Neural progenitor cell (in vitro differentiated cells): ENCODE measurements around the gene EMC6. TPM values are rescaled to one million over a fixed set of nuclear protein-coding genes. Genes with fewer than 3 reads are reported as not detected.

Source experiments
- DNase-seq: peaks from one replicate; pipeline ENCODE4 v3.0.0-alpha.2; 2016; ENCODE audit warnings: low spot score
- H2AFZ ChIP-seq: fragments of 200-600 bp; sonication (generic); replicated peaks from 2 replicates; pipeline ENCODE4 v1.6.1; 2016; ENCODE audit warnings: antibody characterized with exemption
- H3F3A ChIP-seq: fragments of 200-600 bp; sonication (generic); 2 replicates; pipeline ENCODE4 v1.6.1; 2016; ENCODE audit warnings: antibody characterized with exemption, low read depth
- H3K27ac ChIP-seq: fragments of 200-600 bp; sonication (generic); 2 replicates; pipeline ENCODE4 v1.5.1; 2016; ENCODE audit warnings: mild to moderate bottlenecking
- H3K27me3 ChIP-seq: fragments of 200-600 bp; sonication (generic); 2 replicates; pipeline ENCODE4 v1.6.1; 2016; ENCODE audit warnings: mild to moderate bottlenecking, moderate library complexity
- H3K36me3 ChIP-seq: fragments of 200-600 bp; sonication (generic); 2 replicates; pipeline ENCODE4 v1.5.1; 2016
- H3K4me1 ChIP-seq: fragments of 200-600 bp; sonication (generic); 2 replicates; pipeline ENCODE4 v1.6.1; 2016; ENCODE audit warnings: mixed run types
- H3K4me2 ChIP-seq: fragments of 200-600 bp; sonication (generic); 2 replicates; pipeline ENCODE4 v1.6.1; 2016
- H3K4me3 ChIP-seq: fragments of 200-600 bp; sonication (generic); 2 replicates; pipeline ENCODE4 v1.5.1; 2016
- H3K79me2 ChIP-seq: fragments of 200-600 bp; sonication (generic); 2 replicates; pipeline ENCODE4 v1.6.1; 2016; ENCODE audit warnings: low read depth
- H3K9ac ChIP-seq: fragments of 200-600 bp; sonication (generic); 2 replicates; pipeline ENCODE4 v1.6.1; 2016
- H3K9me3 ChIP-seq: fragments of 200-600 bp; sonication (generic); 2 replicates; pipeline ENCODE4 v1.5.1; 2016; ENCODE audit warnings: low read depth
- H4K20me1 ChIP-seq: fragments of 200-600 bp; sonication (generic); 2 replicates; pipeline ENCODE4 v1.6.1; 2016; ENCODE audit warnings: low read depth
- H3K27ac Mint-ChIP-seq: 3 replicates; pipeline ENCODE4 v1.8.0; 2021; ENCODE audit warnings: mixed read lengths
- H3K27me3 Mint-ChIP-seq: 2 replicates; pipeline ENCODE4 v1.8.0; 2022; ENCODE audit warnings: low read depth, mild to moderate bottlenecking, inconsistent platforms, moderate library complexity, mixed read lengths; ENCODE audit not compliant: insufficient read depth
- H3K36me3 Mint-ChIP-seq: 3 replicates; pipeline ENCODE4 v1.8.0; 2021; ENCODE audit warnings: mixed read lengths
- H3K4me1 Mint-ChIP-seq: 3 replicates; pipeline ENCODE4 v1.8.0; 2021; ENCODE audit warnings: mixed read lengths
- H3K4me3 Mint-ChIP-seq: 3 replicates; pipeline ENCODE4 v1.8.0; 2021; ENCODE audit warnings: mild to moderate bottlenecking, moderate library complexity, mixed read lengths
- H3K9me3 Mint-ChIP-seq: 3 replicates; pipeline ENCODE4 v1.8.0; 2020; ENCODE audit warnings: mixed read lengths
- EZH2 ChIP-seq: fragments of 200-600 bp; sonication (generic); IDR thresholded peaks from 2 replicates; pipeline ENCODE4 v1.6.1; 2017; ENCODE audit warnings: antibody characterized with exemption, mild to moderate bottlenecking, moderate library complexity
- EZH2phosphoT487 ChIP-seq: fragments of 200-600 bp; sonication (generic); IDR thresholded peaks from 2 replicates; pipeline ENCODE4 v1.6.1; 2017; ENCODE audit warnings: antibody characterized with exemption
- total RNA-seq: library from RNA; depleted of rRNA; stranded (reverse); fragments of >200 nt; gene quantifications from 2 replicates; pipeline ENCODE4 v1.2.3, GENCODE V29; 2015; ENCODE audit warnings: low replicate concordance
- TF ChIP-seq, protein P1 (sequence below): fragments of 200-600 bp; sonication (generic); IDR thresholded peaks from 2 replicates; pipeline ENCODE4 v1.5.1; 2017; ENCODE audit warnings: antibody characterized with exemption, mild to moderate bottlenecking

The EMC6 gene
- total RNA-seq, 1 donor from 2014 or later, result 20.0 TPM

DNA sequence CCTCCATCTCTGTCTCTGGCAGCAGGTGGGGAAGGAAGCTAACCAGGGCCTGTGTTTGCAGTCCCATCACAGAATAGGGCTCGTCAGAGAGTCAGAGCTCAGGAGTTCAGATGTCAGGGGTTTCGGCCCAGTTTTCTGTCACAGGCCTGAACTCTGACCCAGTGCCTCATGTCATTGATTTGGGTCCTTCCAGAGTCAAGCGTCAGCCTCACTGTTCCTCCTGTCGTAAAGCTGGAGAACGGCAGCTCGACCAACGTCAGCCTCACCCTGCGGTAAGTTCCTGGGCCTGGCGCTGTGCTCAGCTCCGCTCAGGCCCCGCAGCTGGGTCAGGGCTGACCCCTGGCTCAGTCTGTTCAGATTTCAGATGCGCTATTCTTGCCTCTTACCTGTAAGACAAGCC, 21.4 kb upstream of the EMC6 start:
- no peak overlapping the region for H3K27ac Mint-ChIP-seq

DNA sequence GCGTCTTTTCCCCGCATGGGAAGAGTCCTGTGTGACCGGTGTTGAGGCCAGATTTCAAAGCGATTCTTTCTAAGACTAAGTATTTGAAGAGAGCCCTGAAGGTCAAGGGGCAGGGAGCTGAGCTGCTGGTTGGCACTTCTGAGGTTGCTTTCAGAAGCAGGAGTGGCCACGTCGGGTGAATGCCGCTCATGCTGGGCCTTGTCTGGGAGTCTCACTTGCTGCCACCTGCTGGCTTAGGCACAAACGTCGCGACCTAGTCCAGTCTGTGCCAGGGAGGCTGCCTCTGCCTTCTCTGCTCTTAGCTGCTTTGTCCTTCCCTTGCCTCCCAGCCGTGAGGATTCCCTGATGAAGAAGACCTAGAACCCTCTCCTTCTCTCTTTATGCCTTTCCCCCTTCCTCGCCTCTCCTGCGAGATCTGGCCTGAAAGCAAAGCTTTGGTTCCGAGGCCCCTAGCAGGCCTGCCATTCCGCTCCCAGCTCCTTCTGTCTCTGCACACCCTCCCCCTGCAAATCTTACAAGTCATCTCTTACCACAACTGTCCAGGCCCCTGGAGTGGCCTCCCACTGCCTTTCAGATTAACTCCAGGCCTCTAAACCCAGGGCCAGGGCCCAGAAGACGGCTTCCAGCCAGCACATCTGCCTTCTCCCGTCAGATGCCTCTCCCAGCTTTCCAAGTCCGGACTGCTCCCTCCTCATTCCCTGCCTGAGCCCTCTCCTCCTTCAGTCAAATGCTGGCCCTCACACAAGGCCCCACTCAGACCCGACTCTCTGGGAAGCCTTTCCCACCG, 20.6 kb upstream of the EMC6 start:
- H3K36me3 Mint-ChIP-seq, result peaks cover 6% of the 10 kb centered on the region
- peak; percentile 76 for DNase-seq
- peaks cover 17% of the 10 kb centered on the region for H3K4me1 Mint-ChIP-seq
- H3K27ac ChIP-seq, result no peak overlapping the region
- no peaks in the 10 kb centered on the region for H4K20me1 ChIP-seq
- H3F3A ChIP-seq, result no peaks in the 10 kb centered on the region
- no peak overlapping the region for H3K4me2 ChIP-seq
- no peak overlapping the region for H3K9ac ChIP-seq
- H3K79me2 ChIP-seq, result no peaks in the 10 kb centered on the region
- no peaks in the 10 kb centered on the region for H3K27me3 ChIP-seq
- H3K4me3 Mint-ChIP-seq, result no peak overlapping the region
- no peaks in the 10 kb centered on the region for H3K9me3 ChIP-seq
- no peaks in the 10 kb centered on the region for H3K9me3 Mint-ChIP-seq
- no peak overlapping the region for H2AFZ ChIP-seq
- TF ChIP-seq, protein P1, sequence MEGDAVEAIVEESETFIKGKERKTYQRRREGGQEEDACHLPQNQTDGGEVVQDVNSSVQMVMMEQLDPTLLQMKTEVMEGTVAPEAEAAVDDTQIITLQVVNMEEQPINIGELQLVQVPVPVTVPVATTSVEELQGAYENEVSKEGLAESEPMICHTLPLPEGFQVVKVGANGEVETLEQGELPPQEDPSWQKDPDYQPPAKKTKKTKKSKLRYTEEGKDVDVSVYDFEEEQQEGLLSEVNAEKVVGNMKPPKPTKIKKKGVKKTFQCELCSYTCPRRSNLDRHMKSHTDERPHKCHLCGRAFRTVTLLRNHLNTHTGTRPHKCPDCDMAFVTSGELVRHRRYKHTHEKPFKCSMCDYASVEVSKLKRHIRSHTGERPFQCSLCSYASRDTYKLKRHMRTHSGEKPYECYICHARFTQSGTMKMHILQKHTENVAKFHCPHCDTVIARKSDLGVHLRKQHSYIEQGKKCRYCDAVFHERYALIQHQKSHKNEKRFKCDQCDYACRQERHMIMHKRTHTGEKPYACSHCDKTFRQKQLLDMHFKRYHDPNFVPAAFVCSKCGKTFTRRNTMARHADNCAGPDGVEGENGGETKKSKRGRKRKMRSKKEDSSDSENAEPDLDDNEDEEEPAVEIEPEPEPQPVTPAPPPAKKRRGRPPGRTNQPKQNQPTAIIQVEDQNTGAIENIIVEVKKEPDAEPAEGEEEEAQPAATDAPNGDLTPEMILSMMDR, result peak; percentile 60
- no peak for TF ChIP-seq EZH2phosphoT487
- peak overlapping the region; percentile 86 for H3K27ac Mint-ChIP-seq
- H3K4me1 ChIP-seq, result no peaks in the 10 kb centered on the region
- H3K4me3 ChIP-seq, result no peak overlapping the region
- H3K36me3 ChIP-seq, result no peaks in the 10 kb centered on the region
- H3K27me3 Mint-ChIP-seq, result peaks cover 3% of the 10 kb centered on the region

More for the DNA sequence above, 21.4 kb upstream of the EMC6 start:
- Histone ChIP-seq H2AFZ (no peak overlapping the region), H3K36me3 (no peaks in the 10 kb centered on the region), H3K27me3 (no peaks in the 10 kb centered on the region), H3K9ac (no peak overlapping the region), H3K4me3 (no peak overlapping the region), H3F3A (no peaks in the 10 kb centered on the region), H3K79me2 (no peaks in the 10 kb centered on the region), H4K20me1 (no peaks in the 10 kb centered on the region), H3K4me2 (no peak overlapping the region), H3K27ac (no peak overlapping the region), H3K4me1 (no peaks in the 10 kb centered on the region), H3K9me3 (no peaks in the 10 kb centered on the region)
- no peak for TF ChIP-seq EZH2
- TF ChIP-seq, protein P1, result no peak
- no peak for TF ChIP-seq EZH2phosphoT487
- no peaks in the 10 kb centered on the region for H3K27me3 Mint-ChIP-seq
- no peak for DNase-seq
- peaks cover 17% of the 10 kb centered on the region for H3K4me1 Mint-ChIP-seq
- peaks cover 6% of the 10 kb centered on the region for H3K36me3 Mint-ChIP-seq
- no peaks in the 10 kb centered on the region for H3K9me3 Mint-ChIP-seq
- no peak overlapping the region for H3K4me3 Mint-ChIP-seq

DNA sequence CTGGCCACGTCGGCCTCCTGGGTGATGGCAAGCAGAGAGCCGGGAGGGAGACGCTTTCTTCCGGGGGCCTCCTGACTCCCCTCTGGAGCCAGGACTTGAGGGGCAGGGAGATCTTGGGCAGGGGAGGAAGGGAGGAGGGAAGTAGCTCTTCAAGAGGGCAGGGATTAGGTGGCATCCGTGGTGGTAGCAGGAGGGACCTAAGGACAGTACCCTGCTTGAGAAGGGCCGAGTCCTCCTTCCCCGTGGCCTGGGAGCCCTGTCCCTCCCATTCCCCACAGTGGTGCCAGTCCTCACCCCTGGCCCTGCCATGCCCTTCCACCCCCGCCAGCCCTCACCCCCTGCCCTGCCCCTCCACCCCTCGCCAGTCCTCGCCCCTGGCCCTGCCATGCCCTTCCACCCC, 12.8 kb upstream of the EMC6 start:
- no peak overlapping the region for H3K27ac Mint-ChIP-seq
- no peaks in the 10 kb centered on the region for H3K4me1 ChIP-seq
- H3K79me2 ChIP-seq, result no peaks in the 10 kb centered on the region
- H3K27me3 Mint-ChIP-seq, result peaks cover 7% of the 10 kb centered on the region
- no peak overlapping the region for H3K27ac ChIP-seq
- H3K27me3 ChIP-seq, result no peaks in the 10 kb centered on the region
- H3K9me3 Mint-ChIP-seq, result no peaks in the 10 kb centered on the region
- no peak overlapping the region for H3K9ac ChIP-seq
- no peak for DNase-seq
- no peaks in the 10 kb centered on the region for H4K20me1 ChIP-seq
- no peaks in the 10 kb centered on the region for H3K9me3 ChIP-seq
- no peak overlapping the region for H3K4me3 ChIP-seq
- H3K36me3 Mint-ChIP-seq, result no peaks in the 10 kb centered on the region
- no peaks in the 10 kb centered on the region for H3K4me1 Mint-ChIP-seq
- no peak overlapping the region for H3K4me2 ChIP-seq
- TF ChIP-seq, protein P1, result no peak
- TF ChIP-seq EZH2phosphoT487 (no peak), EZH2 (no peak)
- H3K4me3 Mint-ChIP-seq, result no peak overlapping the region
- H3F3A ChIP-seq, result no peaks in the 10 kb centered on the region
- H3K36me3 ChIP-seq, result no peaks in the 10 kb centered on the region
- H2AFZ ChIP-seq, result no peak overlapping the region
